ENCODE measurements around the gene SRRM3. TPM values are rescaled to one million over a fixed set of nuclear protein-coding genes. Genes with fewer than 3 reads are reported as not detected.

The SRRM3 gene
- total and polyA plus RNA-seq, 9 of the 15 experiments (the other 6 are each of a cell fraction or from before 2014, with no cell fraction given) = 0.04 to 0.91 (median 0.46) TPM; not detected in 2

DNA sequence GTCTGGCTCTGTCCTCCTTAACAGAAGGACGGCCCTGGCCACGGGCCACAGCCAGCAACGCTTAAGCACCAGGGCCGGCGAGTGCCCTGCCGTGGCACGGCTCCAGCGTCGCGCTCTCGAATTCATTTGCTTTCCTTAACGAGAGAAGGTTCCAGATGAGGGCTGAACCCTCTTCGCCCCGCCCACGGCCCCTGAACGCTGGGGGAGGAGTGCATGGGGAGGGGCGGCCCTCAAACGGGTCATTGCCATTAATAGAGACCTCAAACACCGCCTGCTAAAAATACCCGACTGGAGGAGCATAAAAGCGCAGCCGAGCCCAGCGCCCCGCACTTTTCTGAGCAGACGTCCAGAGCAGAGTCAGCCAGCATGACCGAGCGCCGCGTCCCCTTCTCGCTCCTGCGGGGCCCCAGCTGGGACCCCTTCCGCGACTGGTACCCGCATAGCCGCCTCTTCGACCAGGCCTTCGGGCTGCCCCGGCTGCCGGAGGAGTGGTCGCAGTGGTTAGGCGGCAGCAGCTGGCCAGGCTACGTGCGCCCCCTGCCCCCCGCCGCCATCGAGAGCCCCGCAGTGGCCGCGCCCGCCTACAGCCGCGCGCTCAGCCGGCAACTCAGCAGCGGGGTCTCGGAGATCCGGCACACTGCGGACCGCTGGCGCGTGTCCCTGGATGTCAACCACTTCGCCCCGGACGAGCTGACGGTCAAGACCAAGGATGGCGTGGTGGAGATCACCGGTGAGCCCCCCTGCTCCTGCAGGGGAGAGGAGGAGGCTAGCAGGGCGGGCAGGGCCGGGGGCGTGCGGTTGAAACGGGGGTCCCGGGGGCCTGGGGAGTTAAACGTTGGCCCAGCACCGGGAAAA, 100.9 kb downstream of the SRRM3 start, which contains the start of gene HSPB1 (continued):
- TF ChIP-seq, protein P1, sequence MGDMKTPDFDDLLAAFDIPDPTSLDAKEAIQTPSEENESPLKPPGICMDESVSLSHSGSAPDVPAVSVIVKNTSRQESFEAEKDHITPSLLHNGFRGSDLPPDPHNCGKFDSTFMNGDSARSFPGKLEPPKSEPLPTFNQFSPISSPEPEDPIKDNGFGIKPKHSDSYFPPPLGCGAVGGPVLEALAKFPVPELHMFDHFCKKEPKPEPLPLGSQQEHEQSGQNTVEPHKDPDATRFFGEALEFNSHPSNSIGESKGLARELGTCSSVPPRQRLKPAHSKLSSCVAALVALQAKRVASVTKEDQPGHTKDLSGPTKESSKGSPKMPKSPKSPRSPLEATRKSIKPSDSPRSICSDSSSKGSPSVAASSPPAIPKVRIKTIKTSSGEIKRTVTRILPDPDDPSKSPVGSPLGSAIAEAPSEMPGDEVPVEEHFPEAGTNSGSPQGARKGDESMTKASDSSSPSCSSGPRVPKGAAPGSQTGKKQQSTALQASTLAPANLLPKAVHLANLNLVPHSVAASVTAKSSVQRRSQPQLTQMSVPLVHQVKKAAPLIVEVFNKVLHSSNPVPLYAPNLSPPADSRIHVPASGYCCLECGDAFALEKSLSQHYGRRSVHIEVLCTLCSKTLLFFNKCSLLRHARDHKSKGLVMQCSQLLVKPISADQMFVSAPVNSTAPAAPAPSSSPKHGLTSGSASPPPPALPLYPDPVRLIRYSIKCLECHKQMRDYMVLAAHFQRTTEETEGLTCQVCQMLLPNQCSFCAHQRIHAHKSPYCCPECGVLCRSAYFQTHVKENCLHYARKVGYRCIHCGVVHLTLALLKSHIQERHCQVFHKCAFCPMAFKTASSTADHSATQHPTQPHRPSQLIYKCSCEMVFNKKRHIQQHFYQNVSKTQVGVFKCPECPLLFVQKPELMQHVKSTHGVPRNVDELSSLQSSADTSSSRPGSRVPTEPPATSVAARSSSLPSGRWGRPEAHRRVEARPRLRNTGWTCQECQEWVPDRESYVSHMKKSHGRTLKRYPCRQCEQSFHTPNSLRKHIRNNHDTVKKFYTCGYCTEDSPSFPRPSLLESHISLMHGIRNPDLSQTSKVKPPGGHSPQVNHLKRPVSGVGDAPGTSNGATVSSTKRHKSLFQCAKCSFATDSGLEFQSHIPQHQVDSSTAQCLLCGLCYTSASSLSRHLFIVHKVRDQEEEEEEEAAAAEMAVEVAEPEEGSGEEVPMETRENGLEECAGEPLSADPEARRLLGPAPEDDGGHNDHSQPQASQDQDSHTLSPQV (IDR thresholded peaks at IDR 0.05) = peak; percentile 78
- TF ChIP-seq SMARCB1 (IDR thresholded peaks at IDR 0.05; ENCODE audit: insufficient read length, low read depth) (no peak), PCBP2 (IDR thresholded peaks at IDR 0.05; ENCODE audit: low read depth, low read length, poor library complexity, severe bottlenecking) (no peak), ZNF224 (CRISPR knock-in tag; IDR thresholded peaks at IDR 0.05) (no peak), EGR1 (conservative IDR thresholded peaks at IDR 0.05) (peak; percentile 55), RBBP5 (IDR thresholded peaks at IDR 0.05; ENCODE audit: borderline replicate concordance, insufficient read depth, low read length, poor library complexity, severe bottlenecking) (peak; percentile 72), ZNF354B (CRISPR knock-in tag; IDR thresholded peaks at IDR 0.05) (no peak; the same call in 1 of the 2 replicates), KDM1A (IDR thresholded peaks at IDR 0.05) (no peak), TEAD1 (CRISPR knock-in tag; IDR thresholded peaks at IDR 0.05) (peak; percentile 18 to 54; a peak in 1 of 4 replicates), BRF1 (IDR thresholded peaks at IDR 0.05; ENCODE audit: borderline replicate concordance, extremely low read depth, insufficient read length) (no peak)
- TF ChIP-seq, protein P2, sequence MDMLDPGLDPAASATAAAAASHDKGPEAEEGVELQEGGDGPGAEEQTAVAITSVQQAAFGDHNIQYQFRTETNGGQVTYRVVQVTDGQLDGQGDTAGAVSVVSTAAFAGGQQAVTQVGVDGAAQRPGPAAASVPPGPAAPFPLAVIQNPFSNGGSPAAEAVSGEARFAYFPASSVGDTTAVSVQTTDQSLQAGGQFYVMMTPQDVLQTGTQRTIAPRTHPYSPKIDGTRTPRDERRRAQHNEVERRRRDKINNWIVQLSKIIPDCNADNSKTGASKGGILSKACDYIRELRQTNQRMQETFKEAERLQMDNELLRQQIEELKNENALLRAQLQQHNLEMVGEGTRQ (CRISPR knock-in tag; IDR thresholded peaks at IDR 0.05) = no peak
- TF ChIP-seq, protein P3, sequence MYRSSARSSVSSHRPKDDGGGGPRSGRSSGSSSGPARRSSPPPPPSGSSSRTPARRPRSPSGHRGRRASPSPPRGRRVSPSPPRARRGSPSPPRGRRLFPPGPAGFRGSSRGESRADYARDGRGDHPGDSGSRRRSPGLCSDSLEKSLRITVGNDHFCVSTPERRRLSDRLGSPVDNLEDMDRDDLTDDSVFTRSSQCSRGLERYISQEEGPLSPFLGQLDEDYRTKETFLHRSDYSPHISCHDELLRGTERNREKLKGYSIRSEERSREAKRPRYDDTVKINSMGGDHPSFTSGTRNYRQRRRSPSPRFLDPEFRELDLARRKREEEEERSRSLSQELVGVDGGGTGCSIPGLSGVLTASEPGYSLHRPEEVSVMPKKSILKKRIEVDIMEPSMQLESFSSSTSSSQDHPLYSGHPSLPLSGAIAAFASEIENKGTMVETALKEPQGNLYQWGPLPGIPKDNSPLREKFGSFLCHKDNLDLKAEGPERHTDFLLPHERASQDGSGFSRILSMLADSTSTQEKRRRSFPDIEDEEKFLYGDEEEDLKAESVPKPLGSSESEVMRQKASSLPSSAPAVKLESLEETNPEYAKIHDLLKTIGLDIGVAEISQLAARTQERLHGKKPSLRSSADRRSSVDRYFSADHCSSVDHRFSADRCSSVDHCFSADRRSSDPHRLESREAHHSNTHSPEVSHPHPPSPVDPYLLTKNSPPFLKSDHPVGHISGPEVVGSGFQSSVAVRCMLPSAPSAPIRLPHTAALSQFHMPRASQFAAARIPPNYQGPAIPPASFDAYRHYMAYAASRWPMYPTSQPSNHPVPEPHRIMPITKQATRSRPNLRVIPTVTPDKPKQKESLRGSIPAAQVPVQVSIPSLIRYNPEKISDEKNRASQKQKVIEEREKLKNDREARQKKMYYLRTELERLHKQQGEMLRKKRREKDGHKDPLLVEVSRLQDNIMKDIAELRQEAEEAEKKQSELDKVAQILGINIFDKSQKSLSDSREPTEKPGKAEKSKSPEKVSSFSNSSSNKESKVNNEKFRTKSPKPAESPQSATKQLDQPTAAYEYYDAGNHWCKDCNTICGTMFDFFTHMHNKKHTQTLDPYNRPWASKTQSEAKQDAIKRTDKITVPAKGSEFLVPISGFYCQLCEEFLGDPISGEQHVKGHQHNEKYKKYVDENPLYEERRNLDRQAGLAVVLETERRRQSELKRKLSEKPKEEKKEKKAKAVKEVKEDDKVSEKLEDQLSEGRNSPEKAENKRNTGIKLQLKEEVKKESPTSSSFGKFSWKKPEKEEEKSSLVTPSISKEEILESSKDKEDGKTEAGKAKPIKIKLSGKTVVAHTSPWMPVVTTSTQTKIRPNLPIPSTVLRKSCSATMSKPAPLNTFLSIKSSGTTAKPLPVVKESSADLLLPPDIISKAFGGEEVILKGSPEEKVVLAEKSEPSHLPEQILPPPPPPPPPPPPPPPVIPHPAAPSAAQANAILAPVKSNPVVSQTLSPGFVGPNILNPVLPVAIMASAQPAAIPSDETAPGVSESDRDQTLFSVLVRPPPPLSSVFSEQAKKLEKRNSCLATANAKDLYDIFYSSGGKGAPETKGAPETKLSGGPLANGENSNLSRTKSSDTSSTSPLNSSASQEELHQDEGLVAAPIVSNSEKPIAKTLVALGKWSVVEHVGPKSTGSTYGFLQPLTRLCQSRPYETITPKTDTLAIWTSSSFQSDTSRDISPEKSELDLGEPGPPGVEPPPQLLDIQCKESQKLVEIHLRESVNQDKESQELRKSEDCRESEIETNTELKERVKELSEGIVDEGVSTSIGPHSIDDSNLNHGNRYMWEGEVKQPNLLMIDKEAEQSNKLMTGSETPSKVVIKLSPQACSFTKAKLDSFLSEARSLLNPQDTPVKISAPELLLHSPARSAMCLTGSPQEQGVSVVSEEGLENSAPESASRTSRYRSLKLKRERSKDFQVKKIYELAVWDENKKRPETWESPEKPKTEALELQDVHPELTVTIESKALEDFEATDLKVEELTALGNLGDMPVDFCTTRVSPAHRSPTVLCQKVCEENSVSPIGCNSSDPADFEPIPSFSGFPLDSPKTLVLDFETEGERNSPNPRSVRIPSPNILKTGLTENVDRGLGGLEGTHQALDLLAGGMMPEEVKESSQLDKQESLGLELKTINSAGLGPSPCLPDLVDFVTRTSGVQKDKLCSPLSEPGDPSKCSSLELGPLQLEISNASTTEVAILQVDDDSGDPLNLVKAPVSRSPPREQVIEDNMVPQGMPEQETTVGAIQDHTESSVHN (IDR thresholded peaks at IDR 0.05; ENCODE audit: borderline replicate concordance in 1 of 2, low read depth in 1 of 2) = no peak

Measured in K562 (cell line).